Rectal smooth muscle tissue (tissue), 1 donor: ENCODE results near the gene KRTAP16-1.
"Not testable (repeated sequence)": the region's sequence is repeated elsewhere in the genome, so short reads cannot be mapped to it uniquely, and the experiment has no call there.

ENCODE experiments used
- H3K27ac ChIP-seq: one replicate; pipeline ENCODE4 v1.7.0; 2013; ENCODE audit warnings: low read depth, low read length, inconsistent platforms
- H3K27me3 ChIP-seq: one replicate; pipeline ENCODE4 v1.7.0; 2013; ENCODE audit warnings: low read length; ENCODE audit not compliant: control insufficient read depth, insufficient read depth
- H3K36me3 ChIP-seq: one replicate; pipeline ENCODE4 v1.7.0; 2013; ENCODE audit warnings: low read length; ENCODE audit not compliant: control insufficient read depth, insufficient read depth
- H3K4me1 ChIP-seq: one replicate; pipeline ENCODE4 v1.7.0; 2013; ENCODE audit warnings: low read length; ENCODE audit not compliant: control insufficient read depth, insufficient read depth
- H3K4me3 ChIP-seq: one replicate; pipeline ENCODE4 v1.7.0; 2013; ENCODE audit warnings: low read length
- H3K9ac ChIP-seq: one replicate; pipeline ENCODE4 v1.7.0; 2013; ENCODE audit warnings: low read length

The KRTAP16-1 gene, protein sequence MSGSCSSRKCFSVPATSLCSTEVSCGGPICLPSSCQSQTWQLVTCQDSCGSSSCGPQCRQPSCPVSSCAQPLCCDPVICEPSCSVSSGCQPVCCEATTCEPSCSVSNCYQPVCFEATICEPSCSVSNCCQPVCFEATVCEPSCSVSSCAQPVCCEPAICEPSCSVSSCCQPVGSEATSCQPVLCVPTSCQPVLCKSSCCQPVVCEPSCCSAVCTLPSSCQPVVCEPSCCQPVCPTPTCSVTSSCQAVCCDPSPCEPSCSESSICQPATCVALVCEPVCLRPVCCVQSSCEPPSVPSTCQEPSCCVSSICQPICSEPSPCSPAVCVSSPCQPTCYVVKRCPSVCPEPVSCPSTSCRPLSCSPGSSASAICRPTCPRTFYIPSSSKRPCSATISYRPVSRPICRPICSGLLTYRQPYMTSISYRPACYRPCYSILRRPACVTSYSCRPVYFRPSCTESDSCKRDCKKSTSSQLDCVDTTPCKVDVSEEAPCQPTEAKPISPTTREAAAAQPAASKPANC

DNA sequence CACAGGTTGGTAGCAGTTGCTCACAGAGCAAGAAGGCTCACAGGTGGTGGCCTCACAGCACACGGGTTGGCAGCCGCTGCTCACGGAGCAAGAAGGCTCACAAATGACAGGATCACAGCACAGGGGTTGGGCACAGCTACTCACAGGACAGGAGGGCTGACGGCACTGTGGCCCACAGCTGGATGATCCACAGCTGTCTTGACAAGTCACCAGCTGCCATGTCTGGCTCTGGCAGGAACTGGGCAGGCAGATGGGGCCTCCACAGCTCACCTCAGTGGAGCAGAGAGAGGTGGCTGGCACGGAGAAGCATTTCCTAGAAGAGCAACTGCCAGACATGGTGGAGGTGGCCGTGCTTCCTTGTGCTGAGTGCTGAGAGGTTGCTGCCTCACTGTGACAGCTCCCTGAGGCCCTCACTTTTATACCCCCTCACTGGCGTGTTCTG, at the start of gene KRTAP16-1:
Gene KRTAP16-1 (minus strand): TSS at position 392 of the 442 bp plus-strand sequence. CDS start 56 bp downstream, at position 336.
- Histone ChIP-seq H3K27ac (no peak within 1 kb of the TSS), H3K4me1 (no peaks in the 10 kb centered on the region), H3K27me3 (no peaks in the 10 kb centered on the region)

DNA sequence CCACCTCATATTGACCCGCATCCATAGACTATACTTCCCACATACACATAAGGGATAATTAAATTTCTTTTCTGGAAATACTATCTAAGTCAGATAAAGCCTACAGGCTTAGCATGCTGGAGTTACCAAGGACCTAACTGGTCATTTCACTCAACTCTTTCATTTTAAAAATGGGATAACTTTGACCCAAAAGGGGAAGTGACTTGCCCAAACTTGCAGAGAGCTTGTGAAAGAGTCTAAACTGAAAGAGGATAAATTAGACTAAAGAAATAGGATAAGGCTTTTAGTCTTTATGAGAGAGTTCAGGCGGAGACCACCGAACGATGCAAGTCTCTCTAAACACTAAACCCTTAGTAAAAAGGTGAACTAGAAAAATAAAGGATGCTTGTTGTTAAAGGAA, 45.4 kb upstream of the KRTAP16-1 start:
- Histone ChIP-seq H3K27me3 (no peaks in the 10 kb centered on the region), H3K27ac (no peak overlapping the region)

More for the DNA sequence above, at the start of gene KRTAP16-1:
- Histone ChIP-seq H3K36me3 (no peaks in the 10 kb centered on the region), H3K4me3 (no peak within 1 kb of the TSS), H3K9ac (no peak within 1 kb of the TSS)

DNA sequence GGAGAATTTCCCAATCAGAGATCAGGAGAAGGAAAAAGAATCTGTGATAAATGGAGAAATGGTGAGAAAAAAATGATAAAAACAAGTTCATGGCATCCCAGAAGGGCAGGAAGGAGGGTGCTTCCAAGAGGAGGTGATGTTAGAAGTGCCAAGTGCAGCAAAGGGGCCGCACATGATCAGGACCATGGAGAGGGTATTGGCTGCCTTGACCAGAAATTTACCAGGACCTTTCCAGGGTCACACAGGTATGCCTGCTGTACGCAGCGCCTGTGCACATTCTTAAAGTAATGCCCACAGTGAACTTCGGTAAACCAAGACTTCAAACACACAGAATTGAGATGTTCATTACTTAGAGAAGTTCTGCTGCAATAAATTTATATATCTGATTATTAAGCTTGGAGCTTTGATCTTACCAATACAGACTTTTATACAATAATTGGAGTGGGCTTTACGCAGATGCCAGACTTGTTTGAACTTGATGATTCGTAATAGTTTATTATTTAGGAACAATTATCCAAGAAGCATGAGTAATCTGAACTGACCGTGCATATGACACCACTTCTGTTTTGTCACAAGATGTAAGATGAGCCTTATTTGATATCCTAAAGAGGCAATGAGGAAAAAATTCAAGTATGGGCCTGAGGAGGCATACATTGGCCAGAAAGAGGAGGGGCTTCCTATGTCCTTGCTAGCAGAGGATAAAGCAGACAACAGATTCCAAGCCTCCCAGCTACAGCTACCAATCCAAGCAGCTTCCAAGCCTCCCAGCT, 43.7 kb upstream of the KRTAP16-1 start:
- Histone ChIP-seq H3K27ac (no peak overlapping the region), H3K9ac (no peak overlapping the region), H3K36me3 (no peaks in the 10 kb centered on the region), H3K4me3 (no peak overlapping the region), H3K27me3 (no peaks in the 10 kb centered on the region), H3K4me1 (no peaks in the 10 kb centered on the region)

More for the DNA sequence above, 45.4 kb upstream of the KRTAP16-1 start:
- Histone ChIP-seq H3K4me1 (no peaks in the 10 kb centered on the region), H3K4me3 (no peak overlapping the region), H3K36me3 (no peaks in the 10 kb centered on the region), H3K9ac (no peak overlapping the region)

DNA sequence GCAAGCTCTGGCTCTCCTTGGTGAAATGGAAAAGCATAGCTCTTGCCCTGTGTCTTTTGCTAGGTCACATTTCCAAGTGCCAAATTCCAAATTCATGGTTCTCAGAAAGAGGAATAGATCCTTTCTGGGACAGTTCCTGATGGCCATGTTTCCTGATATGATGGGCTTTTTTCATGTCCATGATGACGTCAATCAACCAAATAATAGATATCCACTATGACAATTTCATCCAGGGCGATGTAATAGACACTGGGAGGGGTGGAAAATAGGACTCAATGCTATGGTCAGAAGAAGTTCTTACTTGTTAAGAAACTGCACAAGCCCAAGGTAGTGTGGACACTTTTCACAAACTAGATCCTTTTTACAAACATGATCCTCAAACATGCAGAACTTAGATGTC, 42.1 kb upstream of the KRTAP16-1 start:
- H3K9ac ChIP-seq = no peak overlapping the region
- no peaks in the 10 kb centered on the region for H3K27me3 ChIP-seq
- H3K4me3 ChIP-seq = no peak overlapping the region
- H3K27ac ChIP-seq = no peak overlapping the region
- no peaks in the 10 kb centered on the region for H3K36me3 ChIP-seq
- no peaks in the 10 kb centered on the region for H3K4me1 ChIP-seq

DNA sequence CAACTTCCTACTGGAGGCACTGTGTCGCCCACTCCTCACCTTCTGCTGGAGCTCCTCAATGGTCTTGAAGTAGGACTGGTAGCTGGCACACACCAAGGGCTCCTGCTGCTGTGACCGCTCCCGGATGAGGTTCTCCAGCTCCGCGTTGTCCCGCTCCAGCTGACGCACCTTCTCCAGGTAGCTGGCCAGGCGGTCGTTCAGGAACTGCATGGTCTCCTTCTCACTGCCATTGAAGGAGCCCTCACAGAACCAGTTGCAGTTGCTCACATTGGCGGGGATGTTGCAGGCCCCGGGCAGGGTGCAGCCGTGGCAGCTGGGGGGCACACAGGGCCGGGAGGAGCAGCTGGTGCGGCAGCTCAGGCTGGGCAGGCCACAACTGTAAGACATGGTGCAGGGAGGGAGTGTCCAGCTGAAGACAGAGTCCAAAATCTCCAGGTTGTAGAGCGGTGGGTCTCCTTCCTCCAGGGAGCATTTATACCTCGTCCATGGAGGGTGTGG, 41.3 kb upstream of the KRTAP16-1 start, which contains the start of gene KRT33A:
Gene KRT33A (minus strand): TSS at position 448 of the 498 bp plus-strand sequence. CDS start 61 bp downstream, at position 387.
- not testable (repeated sequence) for H3K9ac ChIP-seq, H3K27me3 ChIP-seq, H3K36me3 ChIP-seq, H3K4me3 ChIP-seq, H3K4me1 ChIP-seq, H3K27ac ChIP-seq

DNA sequence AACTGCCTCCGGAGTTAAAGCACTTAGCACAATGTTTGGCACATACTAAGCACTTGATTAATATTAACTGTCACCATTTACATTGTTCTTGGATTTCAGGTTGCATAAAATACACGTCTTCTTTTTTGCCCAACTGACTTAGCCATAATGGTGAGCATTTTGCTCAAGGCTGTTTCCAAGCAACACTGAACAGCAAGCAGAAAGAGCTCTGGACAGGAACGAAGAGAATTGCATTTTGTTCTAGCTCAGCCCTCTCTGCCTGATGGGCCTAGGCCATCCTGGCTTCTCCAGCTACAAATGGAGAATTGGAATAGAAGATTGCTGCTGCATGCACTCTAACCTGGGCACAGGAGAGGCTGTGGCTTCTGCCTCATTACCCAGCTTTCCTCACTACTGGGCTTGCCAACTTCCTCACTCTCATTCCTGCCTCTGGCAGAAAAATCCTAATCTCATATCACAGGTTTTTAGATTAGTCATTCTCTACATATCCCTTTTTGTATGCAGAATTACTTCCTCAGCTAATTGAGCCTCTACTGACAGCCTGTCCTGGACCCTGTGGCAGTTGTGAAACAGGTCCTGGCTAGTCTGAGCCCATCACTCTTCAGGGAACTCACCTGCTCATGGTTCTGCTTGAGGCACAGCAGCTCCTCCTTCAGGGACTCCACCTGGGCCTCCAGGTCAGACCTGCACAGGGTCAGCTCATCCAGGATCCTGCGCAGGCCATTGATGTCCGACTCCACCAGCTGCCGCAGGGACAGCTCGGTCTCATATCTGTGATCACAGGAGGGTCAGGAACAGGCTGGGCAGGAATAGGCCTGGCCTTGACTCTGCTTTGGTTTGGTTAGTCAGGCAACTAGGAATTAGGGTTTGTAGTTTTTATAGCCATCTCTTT, 39.0 kb upstream of the KRTAP16-1 start:
- H3K27ac ChIP-seq = no peak overlapping the region
- no peak overlapping the region for H3K4me3 ChIP-seq
- H3K4me1 ChIP-seq = no peaks in the 10 kb centered on the region
- no peak overlapping the region for H3K9ac ChIP-seq
- no peaks in the 10 kb centered on the region for H3K27me3 ChIP-seq
- no peaks in the 10 kb centered on the region for H3K36me3 ChIP-seq

DNA sequence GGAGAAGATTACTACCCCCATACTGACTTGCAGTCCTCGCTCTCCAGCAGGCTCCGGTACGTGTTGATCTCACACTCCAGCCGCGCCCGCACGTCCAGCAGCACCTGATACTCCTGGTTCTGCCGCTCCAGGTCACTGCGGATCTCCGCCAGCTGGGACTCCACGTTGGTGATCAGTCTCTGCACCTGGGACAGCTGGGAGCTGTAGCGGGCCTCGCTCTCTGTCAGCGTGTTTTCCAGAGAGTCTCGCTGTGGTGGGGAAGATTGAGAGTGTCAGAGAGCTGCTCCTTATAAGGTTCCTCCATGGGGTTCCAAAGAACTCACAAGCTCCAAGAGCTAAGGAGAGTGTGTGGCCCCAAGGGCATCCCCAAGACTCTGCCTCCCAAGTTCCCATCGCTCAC, 37.3 kb upstream of the KRTAP16-1 start:
- H3K9ac ChIP-seq, H3K4me1 ChIP-seq, H3K4me3 ChIP-seq, H3K27ac ChIP-seq, H3K27me3 ChIP-seq, H3K36me3 ChIP-seq: not testable (repeated sequence)

DNA sequence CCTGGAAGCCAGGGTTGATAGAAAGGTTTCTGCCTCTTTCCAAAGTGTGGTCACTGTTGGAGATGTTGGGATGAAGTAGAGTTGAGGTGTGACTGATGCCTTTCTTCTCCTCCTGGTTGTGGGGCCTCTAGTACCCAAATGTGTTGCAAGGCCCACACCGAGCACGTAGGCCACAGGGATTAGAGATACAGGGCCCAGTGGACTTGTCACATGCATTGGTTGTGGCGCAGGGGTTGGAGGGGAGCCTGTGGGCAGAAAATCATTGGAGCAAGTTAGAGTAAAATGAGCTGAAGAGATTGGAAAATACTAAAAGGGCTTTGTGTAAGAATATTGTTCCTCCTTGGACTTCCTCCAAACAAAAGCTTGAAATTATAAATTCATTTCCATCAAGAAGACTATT, 36.9 kb upstream of the KRTAP16-1 start:
- Histone ChIP-seq H3K36me3 (no peaks in the 10 kb centered on the region), H3K4me1 (no peaks in the 10 kb centered on the region), H3K4me3 (no peak overlapping the region), H3K27me3 (no peaks in the 10 kb centered on the region), H3K27ac (no peak overlapping the region), H3K9ac (no peak overlapping the region)

DNA sequence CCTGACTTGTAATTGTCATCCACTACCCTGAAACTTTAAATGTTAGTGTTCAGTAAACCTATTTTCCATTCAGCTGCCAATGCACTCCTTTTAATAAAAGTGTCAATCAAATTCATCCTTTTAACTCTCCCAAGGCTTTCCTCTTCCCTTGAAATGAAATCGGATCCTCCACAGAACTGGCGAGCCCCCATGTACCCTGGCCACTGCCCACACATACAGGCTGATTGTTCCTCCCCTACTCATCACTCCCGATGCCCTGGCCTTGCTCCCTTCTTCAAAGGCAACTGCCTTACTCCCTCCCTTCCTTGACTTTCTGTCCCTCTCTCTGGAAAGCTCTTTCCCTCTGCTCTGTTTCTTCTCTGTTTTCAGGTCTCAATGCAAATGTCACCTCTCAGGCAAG, 33.9 kb upstream of the KRTAP16-1 start:
- H3K27me3 ChIP-seq = no peaks in the 10 kb centered on the region
- no peak overlapping the region for H3K4me3 ChIP-seq
- no peak overlapping the region for H3K27ac ChIP-seq
- H3K9ac ChIP-seq = no peak overlapping the region
- no peaks in the 10 kb centered on the region for H3K4me1 ChIP-seq
- H3K36me3 ChIP-seq = no peaks in the 10 kb centered on the region

DNA sequence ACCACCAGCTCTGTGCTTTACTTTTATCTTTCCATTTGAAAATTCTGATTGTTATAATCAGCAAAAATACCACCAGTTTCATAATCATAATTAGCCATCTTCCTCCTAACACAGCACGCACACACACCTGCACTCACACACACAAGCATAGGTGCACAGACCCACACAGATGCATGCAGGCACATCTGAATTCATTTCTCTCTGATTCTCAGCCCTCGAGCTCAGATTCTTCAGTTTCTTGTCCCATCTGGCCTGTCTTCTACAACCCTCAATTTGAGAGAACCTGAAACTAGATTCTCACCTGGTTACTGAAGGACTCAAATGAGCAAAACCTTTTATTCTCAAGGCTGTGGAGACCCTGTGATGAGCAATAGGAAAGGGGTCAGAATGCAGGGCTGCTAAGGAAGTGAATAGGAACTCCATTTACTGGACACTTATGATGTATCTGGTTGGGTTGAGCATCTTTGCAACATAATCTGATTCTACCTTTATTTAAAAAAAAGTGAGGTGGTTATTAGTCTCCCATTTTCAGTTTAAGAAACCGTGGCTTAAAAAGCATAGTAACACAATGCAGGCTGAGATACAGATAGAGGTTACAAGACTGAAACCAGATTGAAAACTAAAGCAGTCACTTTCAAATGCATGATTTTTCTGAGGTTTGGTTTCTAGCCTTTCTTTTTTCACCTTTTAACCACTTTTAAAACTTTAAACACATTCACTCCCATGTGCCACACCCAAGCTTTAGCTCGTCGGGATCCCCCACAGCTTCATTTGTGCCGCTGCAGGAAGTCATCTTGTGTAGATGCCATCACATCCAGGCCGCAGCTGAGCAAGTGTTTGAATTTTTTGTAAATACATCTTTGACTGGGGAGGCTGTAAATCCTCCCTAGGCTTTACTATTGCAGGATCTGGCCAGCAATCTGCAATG, 32.1 kb upstream of the KRTAP16-1 start:
- Histone ChIP-seq H3K4me3 (no peak overlapping the region), H3K27ac (no peak overlapping the region), H3K27me3 (no peaks in the 10 kb centered on the region), H3K4me1 (no peaks in the 10 kb centered on the region), H3K36me3 (no peaks in the 10 kb centered on the region), H3K9ac (no peak overlapping the region)

DNA sequence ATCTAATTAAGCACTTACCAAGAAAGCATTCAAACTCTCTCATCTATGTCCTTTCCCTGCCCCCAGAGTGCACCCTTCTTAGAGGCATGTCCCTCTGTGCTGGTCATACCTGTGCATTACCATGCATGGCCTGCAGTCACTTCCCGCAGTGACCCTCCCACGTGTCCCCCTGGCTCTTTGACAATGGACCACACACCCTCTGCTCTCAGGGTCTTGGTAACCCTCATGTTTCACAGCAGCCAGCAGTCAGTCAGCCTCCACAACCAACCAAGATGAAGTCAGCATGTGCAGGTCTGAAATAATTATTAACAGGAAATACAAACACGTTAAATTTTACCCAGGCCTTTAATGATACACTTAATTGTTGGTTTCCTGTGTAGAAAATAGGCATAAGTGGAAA, 31.4 kb upstream of the KRTAP16-1 start:
- H3K27me3 ChIP-seq = no peaks in the 10 kb centered on the region

More for the DNA sequence above, 31.4 kb upstream of the KRTAP16-1 start:
- Histone ChIP-seq H3K4me1 (no peaks in the 10 kb centered on the region), H3K4me3 (no peak overlapping the region), H3K36me3 (no peaks in the 10 kb centered on the region), H3K9ac (no peak overlapping the region), H3K27ac (no peak overlapping the region)
